Stimulated activated CD8-positive, alpha-beta memory T cell treated with anti-CD3 and anti-CD28 coated beads, Interleukin-7, amount 100 ng/mL, for 48 hours (primary cell): Measurements from ENCODE around the gene UNK.
"Not testable (repeated sequence)": the region's sequence is repeated elsewhere in the genome, so short reads cannot be mapped to it uniquely, and the experiment has no call there.

Experiments
- DNase-seq, 2 donors: peaks; one replicate each; pipeline ENCODE4 v3.0.0-alpha.2; 2020; ENCODE audit warnings: low read depth in 1 of 2; ENCODE audit errors: extremely low read depth in 1 of 2

The UNK gene

GRCh38 chr17:75847614-75848522 lies 63.3 kb downstream of the UNK start:
- DNase-seq: no peak

GRCh38 chr17:75848523-75849278 lies 64.1 kb downstream of the UNK start:
- peak; percentile 42 to 72 for DNase-seq

- DNase-seq: no peak
These were observed 64.7 kb downstream of the UNK start for GRCh38 chr17:75849279-75849646.

DNA sequence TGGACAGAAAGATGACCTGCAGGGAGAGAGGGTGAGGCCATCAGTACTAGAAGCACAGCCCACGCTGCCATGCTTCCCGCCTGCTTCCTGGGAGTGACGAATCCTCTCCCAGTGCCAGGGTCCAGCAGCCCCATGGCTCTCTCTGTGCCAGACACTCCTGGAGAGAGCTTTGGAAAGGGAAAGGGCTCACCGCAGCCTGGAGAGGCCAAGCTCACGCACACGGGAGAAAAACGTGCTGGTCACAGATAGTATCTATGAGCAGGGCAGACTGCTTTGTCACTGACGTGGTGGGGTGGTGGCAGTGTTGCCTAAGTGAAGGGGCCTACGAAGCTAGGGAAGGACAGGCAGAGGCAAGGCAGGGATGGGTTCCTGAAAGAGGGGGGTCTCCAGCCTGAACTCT lies 65.1 kb downstream of the UNK start:
- no peak for DNase-seq

GRCh38 chr17:75850928-75851692 lies 66.5 kb downstream of the UNK start:
- DNase-seq: no peak

DNA sequence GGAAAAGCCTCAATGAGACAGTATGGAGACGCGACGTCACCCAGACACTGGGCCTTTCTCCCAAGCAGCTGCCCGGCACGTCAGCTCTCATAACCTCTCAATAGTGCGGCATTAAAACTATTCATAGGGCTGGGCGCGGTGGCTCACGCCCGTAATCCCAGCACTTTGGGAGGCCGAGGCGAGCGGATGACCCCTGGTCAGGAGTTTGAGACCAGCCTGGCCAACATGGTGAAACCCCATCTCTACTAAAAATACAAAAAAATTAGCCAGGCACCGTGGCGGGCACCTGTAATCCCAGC lies 67.0 kb downstream of the UNK start:
- not testable (repeated sequence) for DNase-seq

DNA sequence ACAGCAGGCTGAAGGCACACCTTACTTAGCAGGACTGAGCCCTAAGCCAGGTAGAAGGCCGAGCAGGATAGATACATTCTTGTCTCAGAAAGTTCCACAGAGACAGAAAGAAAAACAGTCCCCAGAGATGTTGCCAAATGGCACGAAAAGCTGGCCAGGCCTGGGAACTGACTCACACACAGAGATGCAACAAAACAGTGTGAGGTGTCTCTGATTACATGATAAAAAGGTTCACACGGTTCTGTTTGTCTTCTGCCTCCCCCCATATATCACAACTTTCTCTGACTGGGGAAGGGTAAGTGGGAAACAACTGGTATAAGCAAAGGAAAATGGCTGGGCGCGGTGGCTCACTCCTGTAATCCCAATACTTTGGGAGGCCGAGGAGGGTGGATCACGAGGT lies 68.8 kb downstream of the UNK start:
- no peak for DNase-seq

DNA sequence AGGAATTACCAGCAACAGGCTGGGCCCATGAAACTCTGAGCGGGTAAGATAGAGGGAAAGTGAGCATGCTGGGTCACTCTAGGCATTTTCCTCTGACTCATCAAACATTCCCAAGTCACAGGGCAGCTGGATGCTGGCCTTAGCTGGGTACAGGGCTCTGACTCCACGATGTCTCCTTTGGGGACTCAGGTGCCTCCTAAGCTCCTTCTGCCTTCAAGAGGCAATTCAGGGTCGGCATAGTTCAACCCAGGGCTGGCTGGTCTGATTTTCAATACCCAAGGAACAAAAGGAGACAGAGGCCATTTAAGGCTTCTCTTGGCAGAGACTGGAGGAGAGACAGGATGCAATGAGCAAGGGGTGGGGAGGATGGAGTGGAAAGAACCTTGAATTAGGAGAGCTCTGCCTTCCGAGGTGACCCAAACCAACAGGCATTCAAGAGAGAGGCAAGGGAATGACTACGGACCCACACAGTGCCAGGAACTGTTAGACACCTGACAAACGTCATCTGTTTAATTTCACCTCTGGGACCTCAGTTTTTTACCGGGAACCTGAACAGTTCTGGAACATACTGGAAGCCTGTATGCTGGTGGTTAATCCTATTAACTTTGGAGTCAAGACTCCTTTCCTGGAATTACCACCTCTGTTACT lies 69.6 kb downstream of the UNK start:
- no peak for DNase-seq

GRCh38 chr17:75854881-75855309 lies 70.3 kb downstream of the UNK start:
- DNase-seq: no peak

DNA sequence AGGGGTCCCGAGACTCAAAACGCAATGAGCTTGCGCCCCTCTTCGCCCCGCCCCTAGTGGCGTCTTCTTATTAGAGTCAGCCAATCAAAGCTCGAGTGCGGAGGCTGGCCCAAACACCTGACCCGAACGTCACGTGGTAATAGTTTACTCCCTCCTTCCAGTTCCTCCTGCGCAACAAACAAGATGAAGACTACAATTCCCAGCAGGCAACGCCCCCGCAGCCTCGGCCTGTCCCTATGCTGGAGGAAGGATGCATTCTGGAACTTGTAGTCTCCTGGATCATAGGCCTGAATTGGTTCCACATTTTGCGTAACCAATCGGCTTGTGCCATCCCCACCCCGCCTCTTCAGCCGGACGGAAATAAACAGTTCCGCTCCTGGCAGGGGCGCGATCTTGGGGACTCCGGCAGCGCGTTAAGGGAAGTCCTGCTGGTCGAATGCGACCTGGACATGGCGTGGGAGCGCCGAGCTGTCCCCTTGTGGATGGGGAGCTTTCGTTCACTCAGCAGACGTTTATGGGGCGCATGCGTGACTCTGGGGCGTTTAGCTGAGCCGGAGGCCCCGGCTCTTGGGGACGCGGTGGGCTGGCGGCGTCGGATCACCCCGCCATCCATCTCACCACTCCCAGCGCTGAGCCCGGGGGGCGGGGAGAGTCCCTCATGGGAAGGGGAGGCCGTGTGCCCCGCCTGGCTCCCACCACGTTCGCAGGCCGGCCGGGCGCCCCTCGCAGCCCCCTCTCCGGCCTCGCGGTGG lies 70.9 kb downstream of the UNK start, which contains the start of gene WBP2:
Gene WBP2, minus strand, starts transcription at position 26 of the 752 bp plus-strand sequence. CDS start 38 bp downstream, outside the sequence.
- peak; percentile 92 to 99 for DNase-seq

- DNase-seq: no peak
These were observed 71.6 kb downstream of the UNK start for GRCh38 chr17:75856062-75856756.

GRCh38 chr17:75859358-75859757 lies 74.8 kb downstream of the UNK start:
- not testable (repeated sequence) for DNase-seq

GRCh38 chr17:75861927-75862317 lies 77.3 kb downstream of the UNK start:
- no peak for DNase-seq

GRCh38 chr17:75864448-75864871 lies 79.9 kb downstream of the UNK start:
- DNase-seq: no peak

DNA sequence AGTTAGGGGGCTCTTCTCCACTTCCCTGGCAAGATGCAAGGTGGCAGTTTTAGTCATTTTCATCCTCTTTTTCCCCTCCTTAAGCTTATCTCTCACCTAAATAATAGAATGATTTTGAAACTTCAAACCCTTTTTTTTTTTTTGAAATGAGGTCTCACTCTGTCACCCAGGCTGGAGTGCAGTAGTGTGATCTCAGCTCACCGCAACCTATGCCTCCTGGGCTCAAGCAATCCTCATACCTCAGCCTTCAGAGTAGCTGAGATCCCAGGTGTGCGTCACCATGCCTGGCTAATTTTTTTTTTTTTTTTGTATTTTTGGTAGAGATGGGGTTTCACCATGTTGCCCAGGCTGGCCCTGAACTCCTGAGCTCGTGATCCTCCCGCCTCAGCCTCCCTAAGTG lies 80.3 kb downstream of the UNK start:
- not testable (repeated sequence) for DNase-seq

- not testable (repeated sequence) for DNase-seq
These were observed 81.0 kb downstream of the UNK start for GRCh38 chr17:75865404-75866188.

DNA sequence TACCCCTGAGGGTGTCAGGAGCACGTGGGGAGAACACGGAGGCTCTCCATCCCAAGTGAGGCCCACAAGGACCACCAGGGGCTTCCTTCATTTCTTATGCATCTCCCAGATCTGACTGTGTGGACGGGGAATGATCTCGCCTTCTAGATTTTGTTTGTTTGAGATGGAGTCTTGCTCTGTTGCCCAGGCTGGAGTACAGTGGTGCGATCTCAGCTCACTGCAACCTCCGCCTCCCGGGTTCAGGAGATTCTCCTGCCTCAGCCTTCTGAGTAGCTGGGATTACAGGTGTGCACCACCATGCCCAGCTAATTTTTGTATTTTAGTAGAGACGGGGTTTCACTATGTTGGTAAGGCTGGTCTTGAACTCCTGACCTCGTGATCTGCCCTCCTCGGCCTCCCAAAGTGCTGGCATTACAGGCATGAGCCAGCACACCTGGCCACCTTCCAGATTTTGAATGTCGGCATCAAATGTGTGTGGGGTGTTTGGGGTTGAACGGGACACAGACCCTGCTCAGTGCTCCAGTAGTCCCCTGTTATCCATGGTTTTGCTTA lies 84.2 kb downstream of the UNK start:
- DNase-seq: not testable (repeated sequence)
